Nephron progenitor cell (in vitro differentiated cells): ENCODE results near the gene LZIC.
A peak's percentile ranks its signal among the peaks of the same experiment; 100 is the strongest.
"Not testable (repeated sequence)": the region's sequence is repeated elsewhere in the genome, so short reads cannot be mapped to it uniquely, and the experiment has no call there.

Experiments
- DNase-seq: peaks from one replicate; pipeline ENCODE4 v3.0.0; 2021
- H3K27ac Mint-ChIP-seq: 2 replicates; pipeline ENCODE4 v1.8.0; 2021; ENCODE audit warnings: mild to moderate bottlenecking, moderate library complexity, mixed read lengths
- H3K27me3 Mint-ChIP-seq: 2 replicates; pipeline ENCODE4 v1.8.0; 2021; ENCODE audit warnings: mild to moderate bottlenecking, low read depth, mixed read lengths; ENCODE audit not compliant: poor library complexity
- H3K36me3 Mint-ChIP-seq: 2 replicates; pipeline ENCODE4 v1.8.0; 2021; ENCODE audit warnings: low read depth, mixed read lengths
- H3K4me1 Mint-ChIP-seq: 2 replicates; pipeline ENCODE4 v1.8.0; 2021; ENCODE audit warnings: mixed read lengths
- H3K4me3 Mint-ChIP-seq: 2 replicates; pipeline ENCODE4 v1.8.0; 2021; ENCODE audit warnings: mild to moderate bottlenecking, moderate library complexity, mixed read lengths
- H3K9me3 Mint-ChIP-seq: 2 replicates; pipeline ENCODE4 v1.8.0; 2021; ENCODE audit warnings: mild to moderate bottlenecking, moderate library complexity, mixed read lengths
- CTCF ChIP-seq: fragments of 200-600 bp; sonication (generic); IDR thresholded peaks from 2 replicates; pipeline ENCODE4 v1.5.0; 2021; ENCODE audit warnings: antibody characterized with exemption

The LZIC gene

GRCh38 chr1:9929431-9930385 lies 13.5 kb downstream of the LZIC start:
- no peak overlapping the region for H3K4me3 Mint-ChIP-seq
- no peaks in the 10 kb centered on the region for H3K9me3 Mint-ChIP-seq

GRCh38 chr1:9927259-9927658 lies 15.9 kb downstream of the LZIC start:
- no peak for TF ChIP-seq CTCF
- H3K9me3 Mint-ChIP-seq: no peaks in the 10 kb centered on the region
- H3K36me3 Mint-ChIP-seq: peaks cover 35% of the 10 kb centered on the region
- H3K4me1 Mint-ChIP-seq: peaks cover 39% of the 10 kb centered on the region
- H3K4me3 Mint-ChIP-seq: no peak overlapping the region
- DNase-seq: no peak
- H3K27me3 Mint-ChIP-seq: peaks cover under 1% of the 10 kb centered on the region
- H3K27ac Mint-ChIP-seq: no peak overlapping the region

More at GRCh38 chr1:9929431-9930385, 13.5 kb downstream of the LZIC start:
- no peak for TF ChIP-seq CTCF
- Mint-ChIP-seq H3K4me1 (peaks cover 28% of the 10 kb centered on the region), H3K36me3 (peaks cover 50% of the 10 kb centered on the region), H3K27ac (peak overlapping the region; percentile 61), H3K27me3 (no peaks in the 10 kb centered on the region)
- DNase-seq: no peak

- H3K27ac Mint-ChIP-seq: no peak overlapping the region
- DNase-seq: no peak
- peaks cover 3% of the 10 kb centered on the region for H3K27me3 Mint-ChIP-seq
- no peak for TF ChIP-seq CTCF
- H3K4me1 Mint-ChIP-seq: peaks cover 38% of the 10 kb centered on the region
- H3K36me3 Mint-ChIP-seq: peaks cover 6% of the 10 kb centered on the region
- no peak overlapping the region for H3K4me3 Mint-ChIP-seq
- no peaks in the 10 kb centered on the region for H3K9me3 Mint-ChIP-seq
These were observed 20.8 kb downstream of the LZIC start for GRCh38 chr1:9922342-9922741.

GRCh38 chr1:9920606-9921005 lies 22.6 kb downstream of the LZIC start:
- no peaks in the 10 kb centered on the region for H3K36me3 Mint-ChIP-seq

GRCh38 chr1:9917901-9918300 lies 25.3 kb downstream of the LZIC start:
- Mint-ChIP-seq H3K27ac (no peak overlapping the region), H3K4me1 (peaks cover 25% of the 10 kb centered on the region), H3K4me3 (no peak overlapping the region), H3K36me3 (no peaks in the 10 kb centered on the region), H3K9me3 (no peaks in the 10 kb centered on the region), H3K27me3 (peaks cover 8% of the 10 kb centered on the region)
- no peak for DNase-seq
- TF ChIP-seq CTCF: no peak

More at GRCh38 chr1:9920606-9921005, 22.6 kb downstream of the LZIC start:
- peaks cover 3% of the 10 kb centered on the region for H3K27me3 Mint-ChIP-seq
- peaks cover 25% of the 10 kb centered on the region for H3K4me1 Mint-ChIP-seq
- no peak for DNase-seq
- no peak for TF ChIP-seq CTCF
- H3K9me3 Mint-ChIP-seq: no peaks in the 10 kb centered on the region
- H3K27ac Mint-ChIP-seq: peak overlapping the region; percentile 89
- no peak overlapping the region for H3K4me3 Mint-ChIP-seq

- H3K36me3 Mint-ChIP-seq, H3K27me3 Mint-ChIP-seq, H3K4me3 Mint-ChIP-seq, DNase-seq, H3K9me3 Mint-ChIP-seq, H3K27ac Mint-ChIP-seq: not testable (repeated sequence)
- H3K4me1 Mint-ChIP-seq: peaks cover 25% of the 10 kb centered on the region
These were observed 25.7 kb downstream of the LZIC start for GRCh38 chr1:9917495-9917894.
